ENCODE measurements around the gene HOXB7.

Gene HOXB7

GRCh38 chr17:48609033-48609432 lies 1.8 kb downstream of the HOXB7 start:
- DNase-seq (ENCODE audit: low spot score): no peak

GRCh38 chr17:48608494-48608834 lies 2.4 kb downstream of the HOXB7 start:
- DNase-seq (ENCODE audit: low spot score): no peak

- DNase-seq (ENCODE audit: low spot score): no peak
Measured at GRCh38 chr17:48606892-48607614, 3.8 kb downstream of the HOXB7 start.

GRCh38 chr17:48605991-48606891 lies 4.6 kb downstream of the HOXB7 start:
- DNase-seq (ENCODE audit: low spot score): no peak

GRCh38 chr17:48605409-48605919 lies 5.4 kb downstream of the HOXB7 start:
- no peak for DNase-seq (ENCODE audit: low spot score)

- no peak for DNase-seq (ENCODE audit: low spot score)
Measured at GRCh38 chr17:48604770-48605329, 6.0 kb downstream of the HOXB7 start, which contains the start of gene HOXB6. Gene HOXB6, minus strand, starts transcription at chr17:48604986. Its CDS starts 6,836 bp downstream, at chr17:48598150.

DNA sequence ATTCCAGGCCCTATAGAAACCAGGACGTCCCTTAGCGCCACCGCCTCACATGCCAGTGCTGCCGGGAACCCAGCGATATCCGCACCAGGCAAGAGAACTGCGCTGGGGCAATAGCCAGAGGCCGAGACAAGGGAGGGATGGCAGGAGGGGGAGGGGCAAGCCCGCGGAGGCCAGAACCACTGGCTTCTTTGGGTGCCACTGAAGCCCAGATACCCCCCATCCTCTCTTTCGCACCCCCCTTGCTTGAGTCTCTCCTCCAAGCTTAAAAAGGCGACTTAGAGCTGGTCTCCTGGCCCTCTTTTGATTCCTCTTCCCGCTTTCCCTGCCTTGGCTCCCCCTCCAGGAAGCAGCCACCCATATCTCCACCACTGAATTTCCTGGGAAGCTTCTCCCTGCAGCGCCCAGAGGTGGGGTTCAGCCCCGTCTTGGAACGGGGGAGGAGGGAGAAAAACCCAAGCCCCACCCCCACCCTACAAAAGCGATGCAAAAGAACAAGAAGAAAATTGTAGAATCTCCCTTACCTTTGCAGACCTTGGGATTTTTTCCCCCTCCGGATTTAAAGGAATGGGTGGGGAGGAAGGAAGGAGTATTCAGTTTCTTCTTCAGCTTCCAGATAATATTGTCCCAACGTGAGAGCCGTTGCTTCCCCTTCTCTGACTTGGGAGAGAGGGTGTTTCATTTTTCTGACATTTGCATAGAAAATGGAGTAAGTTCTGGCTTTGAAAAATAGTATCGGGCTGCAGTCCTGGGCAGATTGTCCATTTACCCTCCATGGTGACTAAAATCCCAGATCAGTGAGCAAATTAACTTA lies 6.7 kb downstream of the HOXB7 start:
- DNase-seq (ENCODE audit: low spot score): no peak

DNA sequence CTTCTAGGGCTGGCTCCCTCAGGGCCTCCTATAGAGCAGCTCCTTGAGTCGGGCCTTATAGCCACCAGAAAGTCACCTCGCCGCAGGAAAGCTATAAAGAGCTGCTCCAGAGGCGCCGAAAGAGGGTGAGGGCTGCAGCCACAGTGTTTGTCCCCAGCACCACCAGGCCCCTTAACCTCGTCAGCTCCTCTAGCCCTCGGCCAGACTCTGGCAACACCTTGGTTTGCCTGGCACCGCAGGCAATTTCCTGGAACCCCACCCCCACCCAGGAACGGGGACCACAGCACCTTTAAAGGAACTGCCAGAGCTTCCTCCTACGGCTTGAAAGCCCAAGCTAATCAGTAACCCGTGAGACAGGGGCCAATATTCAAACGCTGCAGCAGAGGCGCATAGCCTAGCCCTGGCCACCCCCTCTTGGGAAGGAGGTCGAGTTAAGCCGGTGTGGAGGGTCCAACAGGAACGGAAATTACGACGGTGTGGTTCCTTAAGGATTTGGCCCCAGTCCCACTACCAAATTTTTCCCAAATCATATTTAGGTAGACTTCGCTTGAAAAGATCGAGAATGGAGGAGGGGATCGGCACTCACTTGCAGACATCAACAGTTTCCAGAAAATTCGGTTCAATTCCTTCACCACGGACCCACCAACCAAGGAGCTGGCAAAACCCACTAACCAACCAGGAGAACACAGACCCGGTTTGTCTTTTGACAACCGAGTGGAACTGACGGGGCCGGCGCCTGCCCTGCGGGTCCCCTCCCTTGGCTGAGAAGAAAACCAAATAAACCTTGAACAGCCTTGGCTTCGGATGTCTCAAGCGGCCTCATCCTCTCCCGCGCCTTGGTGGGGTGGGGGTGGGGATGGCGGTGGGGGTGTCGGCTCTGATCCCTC lies 9.0 kb downstream of the HOXB7 start:
- no peak for DNase-seq (ENCODE audit: low spot score)

GRCh38 chr17:48601207-48601538 lies 9.6 kb downstream of the HOXB7 start:
- no peak for DNase-seq (ENCODE audit: low spot score)

GRCh38 chr17:48600244-48601098 lies 10.3 kb downstream of the HOXB7 start:
- DNase-seq (ENCODE audit: low spot score): no peak

GRCh38 chr17:48599354-48599753 lies 11.5 kb downstream of the HOXB7 start:
- no peak for DNase-seq (ENCODE audit: low spot score)

DNA sequence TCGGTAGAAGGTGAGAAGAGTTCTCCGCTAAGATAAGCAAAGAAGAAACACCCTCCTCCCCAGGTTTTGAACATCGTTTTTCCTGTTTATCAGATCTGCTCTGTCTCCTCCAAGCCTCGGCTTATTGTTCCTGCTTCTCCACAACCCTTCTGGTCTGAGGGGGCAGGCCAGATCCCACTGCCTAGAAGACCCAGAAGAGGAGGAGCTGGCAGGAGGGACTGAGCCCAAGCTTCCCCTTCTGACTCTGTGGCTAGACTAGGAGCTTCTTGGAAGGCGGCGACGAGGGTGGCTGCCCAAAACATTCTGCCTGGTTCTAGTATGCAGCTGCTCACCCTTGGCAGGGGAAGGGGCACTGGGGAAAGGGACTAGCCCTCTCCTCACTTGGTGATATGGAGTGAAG lies 12.1 kb downstream of the HOXB7 start:
- DNase-seq (ENCODE audit: low spot score): no peak

DNA sequence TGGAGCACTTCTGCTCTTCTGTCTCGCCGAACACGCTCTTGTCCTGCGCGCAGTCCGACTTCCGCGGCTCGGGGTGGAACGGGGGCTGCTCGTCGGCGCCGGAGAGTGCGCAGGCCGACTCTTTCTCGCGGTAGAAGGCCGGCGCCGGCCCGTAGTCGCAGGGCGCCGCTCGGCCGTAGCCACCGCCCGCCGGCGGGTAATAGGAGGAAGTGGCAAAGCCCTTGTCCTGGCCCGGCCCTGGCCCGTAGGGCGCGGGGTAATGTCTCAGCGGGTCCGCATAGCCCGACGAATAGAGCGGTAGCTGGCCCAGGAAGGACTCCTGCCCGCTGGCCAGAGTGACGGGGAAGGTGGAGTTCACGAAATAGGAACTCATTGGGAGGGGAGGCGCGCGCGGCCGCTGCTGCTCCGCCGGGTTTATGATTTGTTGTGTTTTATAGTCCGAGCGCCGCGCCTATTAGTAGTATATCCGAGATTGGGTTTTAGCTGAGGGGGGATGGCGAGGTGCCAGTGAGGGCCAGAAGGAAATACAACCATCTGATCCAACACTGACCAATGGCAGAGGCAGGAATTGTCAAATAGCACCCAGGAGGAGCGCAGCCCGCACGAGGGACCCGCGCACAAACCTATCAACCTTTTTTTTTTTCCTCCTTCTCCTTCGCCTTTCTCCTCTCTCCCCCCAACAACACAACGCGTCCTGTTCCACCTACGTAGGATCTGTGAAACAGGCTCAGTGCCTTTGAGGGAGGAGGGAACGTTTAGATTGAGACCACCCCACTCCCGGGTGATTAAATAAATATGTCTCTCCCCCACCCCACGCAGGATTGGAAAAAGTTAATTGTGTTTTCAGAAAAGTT lies 12.8 kb downstream of the HOXB7 start:
- no peak for DNase-seq (ENCODE audit: low spot score)

GRCh38 chr17:48597528-48597777 lies 13.4 kb downstream of the HOXB7 start:
- no peak for DNase-seq (ENCODE audit: low spot score)

GRCh38 chr17:48596735-48597527 lies 13.9 kb downstream of the HOXB7 start:
- no peak for DNase-seq (ENCODE audit: low spot score)

DNA sequence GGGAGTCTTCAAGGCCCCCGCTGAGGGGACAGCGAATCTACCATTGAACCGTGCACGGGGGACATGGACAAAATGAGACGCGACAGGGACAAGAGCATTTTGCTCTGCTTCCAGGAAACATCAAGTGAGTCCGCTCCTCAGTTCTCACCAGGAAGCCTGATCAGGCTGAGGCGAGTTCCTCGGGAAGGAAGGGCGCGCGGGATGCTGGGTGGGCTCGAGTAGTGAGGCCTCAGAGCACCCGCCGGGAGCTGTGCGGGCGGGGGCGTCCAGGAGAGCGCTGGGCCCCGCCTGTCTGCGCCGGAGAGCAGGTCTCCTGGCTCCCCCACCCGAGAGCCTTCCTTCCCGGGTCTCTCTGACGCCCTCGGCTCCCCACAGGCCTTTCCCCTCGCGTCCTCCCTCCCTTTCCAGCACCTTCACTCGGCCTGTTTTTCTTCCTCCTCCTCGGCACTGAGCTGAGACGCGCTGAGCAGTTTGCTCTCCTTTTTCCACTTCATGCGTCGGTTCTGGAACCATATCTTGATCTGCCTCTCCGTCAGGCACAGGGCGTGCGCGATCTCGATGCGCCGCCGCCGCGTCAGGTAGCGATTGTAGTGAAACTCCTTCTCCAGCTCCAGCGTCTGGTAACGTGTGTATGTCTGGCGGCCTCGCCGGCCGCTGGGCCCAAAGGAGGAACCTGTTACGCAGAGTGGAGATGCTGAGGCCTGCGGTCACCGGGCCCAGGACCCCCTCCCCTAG lies 14.7 kb downstream of the HOXB7 start:
- no peak for DNase-seq (ENCODE audit: low spot score)

DNA sequence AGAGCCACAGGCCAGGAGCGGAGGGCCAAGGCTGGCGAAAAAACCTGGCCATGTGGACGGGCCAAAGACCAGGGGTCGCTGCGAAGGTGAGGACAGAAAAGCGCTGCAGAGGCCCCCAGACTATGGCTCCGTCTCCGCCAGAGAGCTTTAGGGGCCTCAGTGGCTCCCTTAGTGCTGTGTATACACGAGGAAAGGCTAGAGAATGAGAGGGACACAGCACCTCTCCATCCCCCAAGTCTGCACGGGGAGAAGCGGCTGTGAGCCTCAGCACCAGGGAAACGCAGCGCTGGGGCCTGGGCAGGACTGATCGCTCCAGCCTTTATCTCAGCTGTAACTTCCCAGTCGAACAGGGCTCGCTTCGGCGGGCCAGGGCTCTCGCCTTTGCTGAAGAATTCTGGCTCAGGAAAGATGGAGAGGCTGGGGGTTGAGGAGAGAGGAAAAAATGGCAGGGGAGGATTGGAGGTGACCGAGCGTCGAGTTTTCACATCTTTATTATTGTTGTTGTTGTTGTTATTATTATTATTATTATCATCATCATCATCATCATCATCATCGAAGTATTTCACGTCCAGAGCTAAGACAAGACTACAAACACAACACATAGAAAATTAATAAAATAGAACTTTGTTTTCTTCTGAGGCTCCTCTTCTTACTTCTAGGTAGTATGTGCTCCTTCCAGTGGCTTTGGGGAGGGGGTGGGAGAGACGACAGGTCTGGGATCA lies 15.4 kb downstream of the HOXB7 start:
- DNase-seq (ENCODE audit: low spot score): no peak

Data from globus pallidus (tissue), 1 donor.